Measurements from ENCODE around the gene GPRIN1.
"Not testable (repeated sequence)": the region's sequence is repeated elsewhere in the genome, so short reads cannot be mapped to it uniquely, and the experiment has no call there.

Gene GPRIN1

DNA sequence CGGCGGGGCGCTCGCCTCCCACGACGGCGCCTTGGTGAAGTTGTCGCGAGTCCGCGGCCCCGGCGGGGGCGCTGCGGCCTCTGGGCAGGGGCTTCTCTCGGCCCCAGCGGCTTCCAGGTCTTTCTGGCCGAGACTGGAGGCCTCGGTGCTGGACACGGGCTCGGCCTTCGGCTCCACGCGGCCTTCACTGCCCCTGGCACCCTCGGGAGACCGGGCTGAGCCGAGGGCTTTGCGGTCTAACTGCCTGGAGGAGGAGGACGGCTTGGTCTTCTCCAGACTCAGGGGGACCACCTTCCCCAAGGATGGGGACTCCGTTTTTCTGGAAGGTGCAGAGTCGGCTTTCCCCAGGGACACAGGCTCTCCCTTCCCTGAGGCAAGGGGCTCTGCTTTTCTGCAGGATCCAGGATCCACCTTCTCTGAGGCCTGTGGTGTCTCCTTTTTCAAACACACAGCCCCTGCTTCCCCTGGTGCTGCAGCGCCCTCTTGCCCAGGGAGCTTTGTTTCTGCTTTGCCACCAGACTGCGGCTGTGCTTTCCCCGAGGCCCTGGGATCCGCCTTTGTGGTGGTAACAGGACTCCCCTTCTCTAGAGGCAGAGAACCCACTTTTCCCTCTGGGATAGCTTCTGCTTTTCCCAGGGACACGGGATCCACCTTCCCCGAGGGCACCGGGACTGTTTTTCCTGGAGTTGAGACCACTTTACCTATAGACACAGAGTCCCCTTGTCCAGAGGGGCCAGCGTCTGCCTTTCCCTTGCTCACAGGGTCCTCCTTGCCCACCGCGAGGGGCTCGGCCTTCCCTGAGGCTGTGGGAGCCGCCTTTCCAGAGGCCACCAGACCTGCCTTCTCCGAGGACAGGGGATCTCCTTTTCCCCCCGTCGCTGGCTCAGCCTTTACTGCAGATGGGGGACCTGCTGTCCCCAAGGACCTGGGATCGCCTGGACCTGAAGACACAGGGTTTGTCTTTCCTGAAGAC lies 12.3 kb downstream of the GPRIN1 start:
- no peak for DNase-seq (ENCODE audit: low read depth in 2 of 2)

DNA sequence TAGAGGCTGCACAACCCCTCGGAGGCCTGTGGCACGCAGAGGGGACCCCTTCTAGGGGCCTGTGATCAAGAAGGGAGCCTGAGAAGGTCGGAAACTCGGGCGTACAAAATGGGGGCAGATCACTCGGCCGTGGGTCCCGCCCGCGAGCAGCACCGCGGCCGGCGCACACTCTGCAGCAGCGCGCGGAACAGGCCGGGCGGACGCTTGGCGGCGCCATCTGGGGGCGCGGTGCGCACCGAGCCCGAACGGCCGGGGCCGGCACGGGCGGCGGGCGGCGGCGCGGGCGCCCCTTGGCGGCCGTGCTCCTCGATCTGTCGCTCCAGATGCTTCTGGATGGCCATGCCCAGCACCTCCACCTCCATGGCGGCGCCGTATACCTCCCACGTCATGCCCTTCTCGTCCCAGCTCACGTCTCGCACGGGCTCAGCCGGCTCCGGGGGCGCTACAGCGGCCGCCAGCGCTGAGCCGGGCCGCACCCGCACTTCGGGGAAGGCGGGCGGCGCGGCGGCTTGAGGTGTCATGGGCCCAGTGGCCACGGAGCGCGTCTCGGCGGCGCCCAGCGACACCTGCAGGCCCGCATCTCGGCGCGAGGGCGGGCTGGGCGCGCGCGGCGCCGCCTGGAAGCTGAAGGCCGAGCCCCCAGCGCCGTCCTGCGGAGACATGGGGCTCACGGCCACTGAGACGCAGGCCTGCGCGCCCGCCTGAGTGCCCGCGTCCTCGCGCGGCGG lies 13.1 kb downstream of the GPRIN1 start:
- DNase-seq (ENCODE audit: low read depth in 2 of 2): no peak

DNA sequence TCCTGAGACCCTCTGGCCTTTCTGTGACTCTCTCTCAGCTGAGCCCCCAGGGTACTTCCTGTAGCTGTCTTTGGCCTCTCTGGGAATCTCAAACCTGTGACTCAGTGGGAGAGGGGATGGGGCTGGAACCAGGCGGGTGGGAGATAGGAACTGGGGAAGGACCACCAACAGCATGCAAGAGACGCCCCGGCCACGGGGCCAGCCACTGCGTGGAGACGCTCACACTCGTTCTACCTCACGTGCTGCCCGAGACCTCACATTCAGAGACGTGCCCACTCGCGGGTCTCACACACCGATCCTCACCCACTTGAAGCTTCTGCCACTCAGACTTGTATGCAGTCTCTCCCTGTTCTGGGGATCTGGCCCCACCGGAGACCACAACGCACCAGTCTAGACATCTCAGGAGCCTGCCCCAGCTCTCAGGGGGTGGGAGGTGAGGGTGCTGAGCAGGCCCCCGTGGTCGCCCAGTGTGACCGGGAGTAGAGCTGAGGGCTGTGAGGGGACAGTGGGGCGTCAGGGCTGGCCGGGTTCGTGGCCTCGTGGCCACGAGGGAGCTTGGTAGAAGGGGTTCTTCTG lies 13.8 kb downstream of the GPRIN1 start:
- no peak for DNase-seq (ENCODE audit: low read depth in 2 of 2)

DNA sequence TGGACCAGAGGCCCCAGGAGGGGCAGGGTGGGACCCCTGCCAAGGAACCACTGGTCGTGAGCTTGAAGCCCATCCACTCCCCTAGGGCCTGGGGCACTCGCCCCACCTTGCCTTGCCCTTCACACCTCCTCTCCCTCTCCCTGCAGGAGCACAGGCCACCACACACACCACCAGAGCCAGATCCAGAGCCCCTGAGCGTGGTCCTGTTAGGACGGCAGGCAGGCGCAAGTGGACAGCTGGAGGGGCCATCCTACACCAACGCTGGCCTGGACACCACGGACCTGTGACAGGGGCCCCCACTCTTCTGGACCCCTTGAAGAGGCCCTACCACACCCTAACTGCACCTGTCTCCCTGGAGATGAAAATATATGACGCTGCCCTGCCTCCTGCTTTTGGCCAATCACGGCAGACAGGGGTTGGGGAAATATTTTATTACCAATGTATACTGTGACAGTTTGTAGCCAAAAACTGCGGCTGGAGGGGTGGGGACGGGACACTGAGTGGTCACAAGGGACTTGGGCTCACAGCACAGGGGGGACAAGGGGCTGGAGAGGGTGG lies 14.5 kb downstream of the GPRIN1 start:
- no peak for DNase-seq (ENCODE audit: low read depth in 2 of 2)

DNA sequence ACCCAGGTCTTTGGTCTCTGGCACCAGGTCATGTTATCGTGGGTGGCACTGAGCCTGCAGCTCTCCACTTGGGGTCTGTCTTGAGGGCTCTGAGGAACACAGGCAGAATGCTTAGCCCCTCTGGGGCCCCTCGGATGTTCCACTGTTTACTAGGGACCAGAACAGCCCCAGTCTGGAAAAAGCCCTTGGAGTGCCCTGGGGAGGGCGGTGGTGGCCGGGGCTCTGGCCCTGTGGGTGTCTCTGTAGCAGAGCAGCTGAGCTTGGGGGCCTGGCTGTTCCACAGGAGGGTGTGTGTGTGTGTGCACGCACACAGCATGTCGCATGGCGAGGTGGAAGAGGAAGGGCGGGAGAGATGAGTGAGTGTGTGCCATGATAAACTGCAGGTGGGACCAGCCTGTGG lies 15.4 kb downstream of the GPRIN1 start:
- DNase-seq (ENCODE audit: low read depth in 2 of 2): no peak

DNA sequence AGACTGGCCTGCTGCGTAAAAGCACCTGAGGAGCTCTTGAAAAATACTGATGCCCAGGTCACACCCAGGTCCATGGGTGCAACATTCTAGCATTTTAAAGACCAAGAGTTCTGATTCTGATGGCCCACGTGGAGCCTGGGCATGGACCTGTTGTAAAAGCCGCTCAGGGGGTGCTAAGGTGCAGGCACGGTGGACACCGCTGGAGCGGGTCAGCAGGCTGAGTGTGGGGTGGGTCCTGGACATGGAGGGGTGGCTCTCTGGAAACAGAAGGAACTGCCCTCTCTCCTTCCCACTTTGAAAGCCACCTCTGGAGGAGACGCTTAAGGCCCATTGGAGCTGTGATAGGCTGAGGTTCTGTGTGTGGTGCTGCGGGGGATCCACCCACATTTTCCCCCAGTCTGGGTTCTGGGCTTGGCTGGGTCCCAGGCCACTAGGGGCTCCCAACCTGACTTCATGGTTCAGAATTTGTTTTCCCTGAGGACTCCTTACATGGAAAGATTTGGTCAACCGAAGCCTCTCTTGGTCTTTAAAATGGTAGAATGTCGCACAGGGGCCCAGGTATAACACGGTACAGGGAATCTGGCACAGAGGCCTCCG lies 16.6 kb downstream of the GPRIN1 start:
- no peak for DNase-seq (ENCODE audit: low read depth in 2 of 2)

DNA sequence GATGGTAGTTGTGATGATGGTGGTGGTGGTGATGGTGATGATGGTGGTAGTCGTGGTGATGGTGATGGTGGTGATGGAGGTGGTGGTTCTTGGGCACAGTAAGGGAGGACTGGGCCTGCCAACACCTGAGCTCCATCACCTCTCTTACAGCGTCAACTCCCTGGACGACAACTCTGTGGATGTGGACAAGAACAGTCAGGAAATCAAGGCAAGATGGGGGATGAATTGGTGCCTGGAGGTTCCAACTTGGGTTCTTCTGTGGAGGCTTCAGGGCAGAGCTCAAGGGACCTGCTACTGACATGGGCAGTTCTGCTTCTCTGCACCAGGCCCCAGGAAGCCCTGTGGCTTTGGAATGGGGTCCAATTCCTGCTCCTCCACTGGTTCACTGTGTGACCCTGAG lies 17.4 kb downstream of the GPRIN1 start:
- DNase-seq (ENCODE audit: low read depth in 2 of 2): no peak

DNA sequence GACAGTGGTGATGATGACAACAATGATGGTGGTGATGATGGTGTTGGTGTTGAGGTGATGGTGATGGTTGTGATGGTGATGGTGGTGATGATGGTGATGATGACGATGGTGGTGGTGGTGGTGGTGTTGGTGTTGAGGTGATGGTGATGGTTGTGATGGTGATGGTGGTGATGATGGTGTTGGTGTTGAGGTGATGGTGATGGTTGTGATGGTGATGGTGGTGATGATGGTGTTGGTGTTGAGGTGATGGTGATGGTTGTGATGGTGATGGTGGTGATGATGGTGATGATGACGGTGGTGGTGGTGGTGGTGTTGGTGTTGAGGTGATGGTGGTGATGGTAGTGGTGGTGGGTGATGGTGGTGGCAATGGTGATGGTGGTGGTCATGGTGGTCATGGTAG lies 18.3 kb downstream of the GPRIN1 start:
- DNase-seq (ENCODE audit: low read depth in 2 of 2): not testable (repeated sequence)

DNA sequence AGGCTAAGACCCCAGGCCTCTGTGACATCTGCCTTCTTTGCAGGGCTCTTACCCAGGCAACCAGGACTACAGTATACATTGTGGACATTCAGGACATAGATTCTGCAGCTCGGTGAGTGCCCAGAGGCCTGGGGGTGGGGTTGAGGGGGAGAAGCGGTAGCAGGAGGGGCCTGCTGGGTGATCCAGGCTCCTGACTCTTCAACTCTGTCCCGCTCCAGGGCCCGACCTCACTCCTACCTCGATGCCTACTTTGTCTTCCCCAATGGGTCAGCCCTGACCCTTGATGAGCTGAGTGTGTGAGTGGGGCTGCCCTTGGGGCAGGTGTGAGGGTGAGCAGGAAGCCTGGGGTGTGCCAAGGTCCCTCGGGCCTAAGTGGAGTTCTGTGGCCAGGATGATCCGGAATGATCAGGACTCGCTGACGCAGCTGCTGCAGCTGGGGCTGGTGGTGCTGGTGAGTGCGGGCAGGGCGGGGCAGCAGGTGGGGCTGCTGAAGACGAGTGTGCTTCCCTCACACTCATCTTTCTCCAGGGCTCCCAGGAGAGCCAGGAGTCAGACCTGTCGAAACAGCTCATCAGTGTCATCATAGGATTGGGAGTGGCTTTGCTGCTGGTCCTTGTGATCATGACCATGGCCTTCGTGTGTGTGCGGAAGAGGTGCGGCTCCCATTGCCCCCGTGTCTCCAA lies 19.8 kb downstream of the GPRIN1 start:
- DNase-seq (ENCODE audit: low read depth in 2 of 2): no peak

DNA sequence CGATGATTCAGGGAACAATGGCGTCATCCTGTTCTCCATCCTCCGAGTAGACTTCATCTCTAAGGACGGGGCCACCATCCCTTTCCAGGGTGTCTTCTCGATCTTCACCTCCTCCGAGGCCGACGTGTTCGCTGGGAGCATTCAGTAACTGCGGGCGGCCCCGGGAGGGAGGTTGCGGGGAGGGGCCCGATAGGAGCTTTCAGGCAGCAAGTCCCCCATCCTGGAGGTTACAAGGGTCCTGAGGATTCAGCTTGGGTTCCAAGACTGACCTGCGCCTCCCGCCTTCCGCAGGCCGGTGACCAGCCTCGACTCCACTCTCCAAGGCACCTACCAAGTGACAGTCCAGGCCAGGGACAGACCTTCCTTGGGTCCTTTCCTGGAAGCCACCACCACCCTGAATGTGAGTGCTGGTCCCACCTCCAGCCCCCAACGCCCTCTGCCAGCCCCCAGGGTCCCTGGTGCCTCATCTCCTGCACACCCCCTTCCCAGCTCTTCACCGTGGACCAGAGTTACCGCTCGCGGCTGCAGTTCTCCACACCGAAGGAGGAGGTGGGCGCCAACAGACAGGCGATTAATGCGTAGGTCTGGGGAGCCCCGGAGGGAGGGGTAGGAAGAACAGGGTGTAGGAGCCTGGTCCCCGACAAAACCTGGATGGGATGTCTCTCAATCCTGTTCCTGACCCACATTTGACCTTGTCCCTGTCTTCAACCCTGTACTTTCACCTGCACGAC lies 20.8 kb downstream of the GPRIN1 start:
- DNase-seq (ENCODE audit: low read depth in 2 of 2): no peak

DNA sequence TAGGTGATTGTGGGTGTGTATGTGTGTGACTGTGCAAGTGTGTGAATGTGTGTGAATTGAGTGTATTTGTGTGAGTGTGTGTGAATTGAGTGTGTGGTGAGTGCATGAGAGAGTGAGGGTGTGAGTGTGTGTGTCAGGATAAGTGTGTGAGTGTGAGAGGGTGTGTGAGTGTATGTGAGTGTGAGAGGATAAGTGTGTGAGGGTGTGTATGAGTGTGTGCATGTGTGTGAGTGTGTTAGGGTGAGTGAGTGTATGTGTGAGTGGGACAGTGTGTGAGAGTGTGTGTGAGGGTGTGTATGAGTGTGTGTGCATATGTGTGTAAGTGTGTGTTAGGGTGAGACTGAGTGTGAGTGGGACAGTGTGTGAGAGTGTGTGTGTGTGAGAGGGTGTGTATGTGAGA lies 21.7 kb downstream of the GPRIN1 start:
- no peak for DNase-seq (ENCODE audit: low read depth in 2 of 2)

DNA sequence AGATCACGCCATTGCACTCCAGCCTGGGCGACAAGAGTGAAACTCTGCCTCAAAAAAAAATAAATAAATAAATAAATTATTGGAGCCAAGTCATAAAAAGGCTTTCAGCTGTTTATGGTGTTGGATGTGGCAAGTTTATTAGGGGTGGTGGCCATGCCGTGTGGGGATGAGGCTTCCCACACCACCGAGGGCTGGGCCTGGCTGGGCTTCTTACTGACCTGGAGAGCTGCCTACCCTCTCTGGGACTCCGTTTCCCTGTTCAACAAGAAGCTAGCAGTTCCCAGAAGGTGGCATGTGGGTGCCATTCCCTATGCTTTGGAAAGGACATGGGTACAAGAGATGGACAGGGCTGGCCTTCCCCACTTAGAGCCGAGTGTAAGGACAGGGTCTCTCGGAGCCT lies 22.6 kb downstream of the GPRIN1 start:
- no peak for DNase-seq (ENCODE audit: low read depth in 2 of 2)

DNA sequence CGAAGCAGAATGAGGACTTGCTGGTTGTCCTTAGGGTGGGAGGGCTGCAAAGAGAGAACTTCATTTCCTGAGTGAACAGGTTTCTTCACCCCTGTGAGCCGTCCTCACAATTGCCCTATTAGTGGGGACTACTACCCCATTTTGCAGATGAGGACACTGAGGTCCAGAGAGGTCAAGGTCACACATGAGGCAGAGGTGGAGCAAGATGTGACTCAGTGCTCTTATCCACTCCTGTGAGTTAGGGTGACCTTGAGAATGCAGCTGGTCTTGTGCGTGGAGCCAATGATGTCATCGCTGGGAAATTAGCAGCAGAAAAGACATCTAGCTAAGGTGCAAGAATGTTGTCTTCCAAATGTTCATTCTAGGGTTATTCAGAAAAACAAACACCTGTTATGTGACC lies 26.9 kb downstream of the GPRIN1 start:
- DNase-seq (ENCODE audit: low read depth in 2 of 2): no peak

DNA sequence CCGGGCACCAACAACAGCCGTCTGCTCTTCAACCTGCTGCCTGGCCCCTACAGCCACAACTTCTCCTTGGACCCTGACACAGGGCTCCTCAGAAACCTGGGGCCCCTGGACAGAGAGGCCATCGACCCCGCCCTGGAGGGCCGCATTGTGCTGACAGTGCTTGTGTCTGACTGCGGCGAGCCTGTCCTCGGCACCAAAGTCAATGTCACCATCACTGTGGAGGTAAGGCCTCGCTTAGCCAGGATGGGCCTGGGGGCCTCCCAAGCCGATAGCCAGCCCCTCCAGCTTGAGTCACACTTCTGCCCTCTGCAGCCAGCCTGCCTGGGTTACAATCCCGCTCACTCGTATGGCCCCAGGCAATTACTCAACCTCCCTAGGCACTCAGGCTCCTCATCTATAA lies 28.6 kb downstream of the GPRIN1 start:
- DNase-seq (ENCODE audit: low read depth in 2 of 2): no peak

DNA sequence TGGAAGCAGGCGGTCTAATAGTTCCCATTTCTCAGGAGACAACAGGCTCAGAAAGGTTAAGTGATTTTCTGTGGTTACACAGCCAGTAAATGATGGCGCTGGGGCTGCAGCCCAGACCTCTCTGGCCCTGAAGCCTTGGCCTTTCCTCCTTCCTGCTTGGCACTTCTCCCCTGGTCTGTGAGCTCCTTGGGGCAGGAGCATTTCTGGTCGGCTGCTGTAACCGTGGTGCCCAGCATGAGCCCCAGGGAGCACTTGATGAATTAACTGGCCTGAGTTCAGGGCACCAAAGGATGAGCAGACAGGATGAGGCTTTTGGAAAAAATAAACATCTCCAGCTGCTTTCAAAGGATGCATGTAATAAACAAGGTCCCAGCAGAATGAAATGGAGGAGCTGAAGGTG lies 30.6 kb downstream of the GPRIN1 start:
- no peak for DNase-seq (ENCODE audit: low read depth in 2 of 2)

DNA sequence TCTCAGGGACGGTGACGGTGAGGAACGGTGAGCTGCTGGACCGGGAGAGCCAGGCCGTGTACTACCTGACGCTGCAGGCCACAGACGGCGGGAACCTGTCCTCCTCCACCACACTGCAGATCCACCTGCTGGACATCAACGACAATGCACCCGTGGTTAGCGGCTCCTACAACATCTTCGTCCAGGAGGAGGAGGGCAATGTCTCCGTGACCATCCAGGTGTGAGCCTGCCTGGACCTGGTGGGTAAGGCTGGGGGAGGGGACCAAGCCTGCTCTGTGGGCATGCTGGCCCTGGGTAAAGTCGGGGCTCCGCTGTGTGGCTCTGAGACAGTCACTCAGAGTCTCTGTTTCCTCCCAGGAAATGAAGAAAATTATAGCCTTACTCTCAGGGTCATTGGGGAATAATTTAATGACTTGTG lies 31.6 kb downstream of the GPRIN1 start:
- no peak for DNase-seq (ENCODE audit: low read depth in 2 of 2)

DNA sequence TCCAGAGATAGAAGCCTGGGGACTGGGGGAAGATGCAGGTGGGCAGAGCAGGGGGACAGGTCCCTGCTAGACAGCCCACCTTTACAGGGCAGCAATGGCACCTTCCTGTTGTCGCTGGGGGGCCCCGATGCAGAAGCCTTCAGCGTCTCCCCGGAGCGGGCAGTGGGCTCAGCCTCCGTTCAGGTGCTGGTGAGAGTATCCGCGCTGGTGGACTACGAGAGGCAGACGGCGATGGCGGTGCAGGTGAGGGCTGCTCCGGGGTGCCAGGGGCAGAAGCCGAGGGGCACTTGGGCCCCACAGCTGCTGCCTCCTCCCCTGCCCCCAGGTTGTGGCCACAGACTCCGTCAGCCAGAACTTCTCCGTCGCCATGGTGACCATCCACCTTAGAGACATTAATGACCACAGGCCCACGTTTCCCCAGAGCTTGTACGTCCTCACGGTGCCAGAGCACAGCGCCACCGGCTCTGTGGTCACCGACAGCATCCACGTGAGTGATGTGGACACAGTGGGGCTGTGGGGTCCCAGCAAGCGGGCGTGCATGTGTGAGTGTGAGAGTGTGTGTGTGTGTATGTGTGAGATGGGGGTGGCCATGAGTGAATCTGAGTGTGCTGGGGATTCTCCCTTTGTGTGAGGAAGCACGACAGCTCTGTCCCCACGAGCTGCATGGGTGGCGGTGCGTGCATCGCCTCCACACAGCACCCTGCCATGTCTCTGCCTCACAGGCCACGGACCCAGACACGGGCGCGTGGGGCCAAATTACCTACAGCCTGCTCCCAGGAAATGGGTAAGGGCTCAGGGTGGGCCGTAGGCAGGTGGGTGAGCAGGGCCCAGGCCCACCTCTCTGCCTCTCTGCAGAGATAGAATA lies 32.4 kb downstream of the GPRIN1 start:
- no peak for DNase-seq (ENCODE audit: low read depth in 2 of 2)

DNA sequence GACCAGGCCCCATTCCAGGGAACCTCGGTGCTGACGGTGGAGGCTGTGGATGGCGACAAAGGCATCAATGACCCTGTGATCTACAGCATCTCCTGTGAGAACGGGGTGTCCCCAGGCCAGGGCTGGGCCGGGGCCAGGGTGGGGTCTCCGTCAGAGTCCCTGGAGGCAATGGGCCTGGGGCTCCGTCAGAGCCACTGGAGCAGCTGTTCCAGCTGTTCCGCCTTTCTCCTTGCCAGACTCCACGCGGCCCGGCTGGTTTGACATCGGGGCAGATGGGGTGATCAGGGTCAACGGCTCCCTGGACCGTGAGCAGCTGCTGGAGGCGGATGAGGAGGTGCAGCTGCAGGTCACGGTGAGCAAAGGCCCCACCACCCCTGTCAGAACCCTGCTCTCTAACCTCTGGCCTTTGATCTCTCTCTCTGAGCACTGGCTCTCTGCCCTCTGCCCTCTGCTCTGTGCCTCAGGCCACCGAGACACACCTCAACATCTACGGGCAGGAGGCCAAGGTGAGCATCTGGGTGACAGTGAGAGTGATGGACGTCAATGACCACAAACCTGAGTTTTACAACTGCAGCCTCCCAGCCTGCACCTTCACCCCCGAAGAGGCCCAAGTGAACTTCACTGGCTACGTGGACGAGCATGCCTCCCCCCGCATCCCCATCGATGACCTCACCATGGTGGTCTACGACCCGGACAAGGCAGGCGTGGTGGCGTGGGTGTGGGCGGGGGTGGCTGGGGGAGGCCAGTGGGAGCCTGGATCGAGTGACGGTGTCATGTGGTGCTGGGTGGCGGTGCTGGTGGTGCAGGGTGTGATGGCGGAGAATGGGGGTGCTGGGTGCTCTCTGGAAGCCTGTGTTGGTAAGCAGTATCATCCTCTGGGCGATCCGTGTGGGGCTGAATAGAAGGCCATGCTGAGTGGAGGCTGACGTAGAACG lies 34.2 kb downstream of the GPRIN1 start:
- DNase-seq (ENCODE audit: low read depth in 2 of 2): no peak

DNA sequence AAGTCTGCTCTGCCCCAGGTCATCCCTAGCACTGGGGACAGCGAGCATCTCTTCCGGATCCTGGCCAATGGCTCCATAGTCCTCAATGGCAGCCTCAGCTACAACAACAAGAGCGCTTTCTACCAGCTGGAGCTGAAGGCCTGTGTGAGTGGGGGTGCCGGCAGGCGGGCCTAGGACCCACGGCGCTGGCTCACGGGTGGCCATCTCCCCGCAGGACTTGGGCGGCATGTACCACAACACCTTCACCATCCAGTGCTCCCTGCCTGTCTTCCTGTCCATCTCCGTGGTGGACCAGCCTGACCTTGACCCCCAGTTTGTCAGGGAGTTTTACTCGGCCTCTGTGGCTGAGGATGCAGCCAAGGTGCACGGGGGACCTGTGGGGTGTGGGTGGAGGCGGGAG lies 34.9 kb downstream of the GPRIN1 start:
- DNase-seq (ENCODE audit: low read depth in 2 of 2): no peak
